OCI-LY3 (cell line): Measurements from ENCODE around the gene SWI5.

Source experiments
- H2AFZ ChIP-seq: fragments of 200-600, 300-600 bp; shearing (Covaris generic); 2 replicates; pipeline ENCODE4 v1.6.0; 2014; ENCODE audit warnings: antibody characterized with exemption, low read depth, low read length
- H3K27ac ChIP-seq: fragments of 200-600, 300-600 bp; sonication (generic); 2 replicates; pipeline ENCODE4 v1.5.1; 2014; ENCODE audit warnings: mild to moderate bottlenecking, low read length, moderate library complexity, mixed read lengths
- H3K27me3 ChIP-seq: fragments of 200-600, 300-600 bp; sonication (generic); 2 replicates; pipeline ENCODE4 v1.6.1; 2014; ENCODE audit warnings: low read depth, low read length, mixed read lengths
- H3K36me3 ChIP-seq: fragments of 200-600, 300-600 bp; sonication (generic); replicated peaks from 2 replicates; pipeline ENCODE3; 2014; ENCODE audit warnings: low read depth, low read length, mixed read lengths
- H3K4me1 ChIP-seq: fragments of 300-600, 200-600 bp; sonication (generic); 2 replicates; pipeline ENCODE4 v1.6.1; 2014; ENCODE audit warnings: low read length, mixed read lengths
- H3K4me2 ChIP-seq: fragments of 200-600, 300-600 bp; sonication (generic); 2 replicates; pipeline ENCODE4 v1.6.1; 2014; ENCODE audit warnings: low read length, mixed read lengths
- H3K4me3 ChIP-seq: fragments of 300-600, 200-600 bp; sonication (generic); 2 replicates; pipeline ENCODE4 v1.5.1; 2014; ENCODE audit warnings: antibody characterized with exemption, mild to moderate bottlenecking, low read length, moderate library complexity
- H3K79me2 ChIP-seq: fragments of 300-600, 200-600 bp; shearing (Covaris generic); 2 replicates; pipeline ENCODE4 v1.6.1; 2014; ENCODE audit warnings: mild to moderate bottlenecking, low read length, mixed read lengths
- H3K9ac ChIP-seq: fragments of 300-600, 200-600 bp; shearing (Covaris generic); 2 replicates; pipeline ENCODE4 v1.6.0; 2014; ENCODE audit warnings: mild to moderate bottlenecking, low read length, moderate library complexity
- H3K9me3 ChIP-seq: fragments of 200-600, 300-600 bp; shearing (Covaris generic); 2 replicates; pipeline ENCODE4 v1.6.1; 2014; ENCODE audit warnings: low read length, mixed read lengths; ENCODE audit not compliant: insufficient read depth
- H4K20me1 ChIP-seq: fragments of 200-600, 300-600 bp; sonication (generic); 2 replicates; pipeline ENCODE4 v1.6.1; 2016; ENCODE audit warnings: low read length, mixed read lengths; ENCODE audit not compliant: insufficient read depth
- EZH2phosphoT487 ChIP-seq: fragments of 200-600 bp; shearing (Covaris generic); IDR thresholded peaks from 2 replicates; pipeline ENCODE4 v1.6.1; 2018; ENCODE audit warnings: antibody characterized with exemption, mixed run types, low read depth
- TF ChIP-seq, protein P1 (sequence below): fragments of 200-600, 300-600 bp; sonication (generic); IDR thresholded peaks from 2 replicates; pipeline ENCODE4 v1.5.1; 2014; ENCODE audit warnings: antibody characterized with exemption, low read length, low read depth

The SWI5 gene

DNA sequence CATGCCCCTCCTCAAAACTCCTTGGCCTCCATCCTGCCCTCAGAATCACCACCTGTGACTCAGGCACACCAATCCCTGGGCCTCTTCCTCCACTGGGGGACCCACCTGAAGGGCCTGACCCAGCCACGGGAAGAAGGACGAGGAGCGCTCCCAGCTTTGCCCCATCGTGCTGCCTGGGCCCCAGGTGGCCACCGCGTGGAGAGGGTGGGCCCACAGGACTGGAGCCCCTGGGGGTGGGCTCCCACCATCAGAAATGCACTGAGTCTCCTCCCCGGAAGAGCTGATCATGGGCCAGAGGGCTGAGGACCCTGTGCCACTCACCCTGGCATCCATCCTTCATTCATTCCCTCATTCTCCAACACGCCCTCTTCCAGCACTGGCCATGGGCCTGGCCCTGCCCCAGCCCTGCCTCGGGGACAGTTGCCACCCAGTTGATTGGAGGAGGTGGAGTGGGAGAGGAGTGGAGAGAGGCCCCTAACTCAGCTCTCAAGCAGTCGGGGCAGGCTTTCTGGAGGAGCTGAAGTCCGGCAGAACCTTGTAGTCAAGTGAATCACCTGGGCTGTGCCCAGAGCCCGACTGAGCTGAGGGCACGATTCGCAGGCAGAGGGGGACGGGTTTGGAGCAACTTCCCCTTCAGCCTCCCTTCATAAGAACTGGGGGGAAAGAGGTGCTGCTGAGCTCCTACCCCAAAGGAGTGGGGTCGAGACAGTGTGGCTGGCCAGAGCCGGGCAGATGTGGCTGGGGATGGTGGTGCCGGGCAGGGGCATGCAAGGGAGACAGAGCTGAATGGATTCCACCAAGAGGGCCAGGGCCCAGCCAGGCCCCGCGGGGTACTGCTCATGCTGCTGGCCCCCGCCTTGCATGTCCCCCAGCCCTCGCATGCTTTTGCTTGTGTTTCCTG lies 43.3 kb upstream of the SWI5 start:
- Histone ChIP-seq H3K4me2 (no peak overlapping the region), H3K4me3 (no peak overlapping the region), H3K79me2 (no peaks in the 10 kb centered on the region), H3K27me3 (0 out of 2 replicates have a peak, but pooled peaks cover 7% of the 10 kb centered on the region), H3K9me3 (no peaks in the 10 kb centered on the region), H3K36me3 (no peaks in the 10 kb centered on the region), H3K4me1 (no peaks in the 10 kb centered on the region), H2AFZ (no peak overlapping the region), H4K20me1 (no peaks in the 10 kb centered on the region), H3K27ac (no peak overlapping the region), H3K9ac (no peak overlapping the region)
- TF ChIP-seq, protein P1, sequence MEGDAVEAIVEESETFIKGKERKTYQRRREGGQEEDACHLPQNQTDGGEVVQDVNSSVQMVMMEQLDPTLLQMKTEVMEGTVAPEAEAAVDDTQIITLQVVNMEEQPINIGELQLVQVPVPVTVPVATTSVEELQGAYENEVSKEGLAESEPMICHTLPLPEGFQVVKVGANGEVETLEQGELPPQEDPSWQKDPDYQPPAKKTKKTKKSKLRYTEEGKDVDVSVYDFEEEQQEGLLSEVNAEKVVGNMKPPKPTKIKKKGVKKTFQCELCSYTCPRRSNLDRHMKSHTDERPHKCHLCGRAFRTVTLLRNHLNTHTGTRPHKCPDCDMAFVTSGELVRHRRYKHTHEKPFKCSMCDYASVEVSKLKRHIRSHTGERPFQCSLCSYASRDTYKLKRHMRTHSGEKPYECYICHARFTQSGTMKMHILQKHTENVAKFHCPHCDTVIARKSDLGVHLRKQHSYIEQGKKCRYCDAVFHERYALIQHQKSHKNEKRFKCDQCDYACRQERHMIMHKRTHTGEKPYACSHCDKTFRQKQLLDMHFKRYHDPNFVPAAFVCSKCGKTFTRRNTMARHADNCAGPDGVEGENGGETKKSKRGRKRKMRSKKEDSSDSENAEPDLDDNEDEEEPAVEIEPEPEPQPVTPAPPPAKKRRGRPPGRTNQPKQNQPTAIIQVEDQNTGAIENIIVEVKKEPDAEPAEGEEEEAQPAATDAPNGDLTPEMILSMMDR: no peak
- no peak for TF ChIP-seq EZH2phosphoT487

- no peak overlapping the region for H2AFZ ChIP-seq
- no peaks in the 10 kb centered on the region for H3K9me3 ChIP-seq
- H4K20me1 ChIP-seq: no peaks in the 10 kb centered on the region
- TF ChIP-seq, protein P1: no peak
- no peak for TF ChIP-seq EZH2phosphoT487
- H3K27ac ChIP-seq: no peak overlapping the region
- no peaks in the 10 kb centered on the region for H3K36me3 ChIP-seq
- H3K4me2 ChIP-seq: no peak overlapping the region
- 0 out of 2 replicates have a peak, but pooled peaks cover 7% of the 10 kb centered on the region for H3K27me3 ChIP-seq
- H3K9ac ChIP-seq: no peak overlapping the region
- H3K4me1 ChIP-seq: no peaks in the 10 kb centered on the region
- no peak overlapping the region for H3K4me3 ChIP-seq
- H3K79me2 ChIP-seq: no peaks in the 10 kb centered on the region
Observed at GRCh38 chr9:128233817-128234406, 42.2 kb upstream of the SWI5 start.

- no peak for TF ChIP-seq EZH2phosphoT487
- TF ChIP-seq, protein P1: no peak
- no peak overlapping the region for H3K4me2 ChIP-seq
- no peaks in the 10 kb centered on the region for H3K36me3 ChIP-seq
- H4K20me1 ChIP-seq: no peaks in the 10 kb centered on the region
- no peak overlapping the region for H3K27ac ChIP-seq
- no peak overlapping the region for H3K9ac ChIP-seq
- H3K79me2 ChIP-seq: no peaks in the 10 kb centered on the region
- no peak overlapping the region for H2AFZ ChIP-seq
- no peaks in the 10 kb centered on the region for H3K27me3 ChIP-seq
- no peak overlapping the region for H3K4me3 ChIP-seq
- peaks cover 18% of the 10 kb centered on the region for H3K4me1 ChIP-seq
- H3K9me3 ChIP-seq: no peaks in the 10 kb centered on the region
Observed at GRCh38 chr9:128242124-128242523, 34.0 kb upstream of the SWI5 start.

DNA sequence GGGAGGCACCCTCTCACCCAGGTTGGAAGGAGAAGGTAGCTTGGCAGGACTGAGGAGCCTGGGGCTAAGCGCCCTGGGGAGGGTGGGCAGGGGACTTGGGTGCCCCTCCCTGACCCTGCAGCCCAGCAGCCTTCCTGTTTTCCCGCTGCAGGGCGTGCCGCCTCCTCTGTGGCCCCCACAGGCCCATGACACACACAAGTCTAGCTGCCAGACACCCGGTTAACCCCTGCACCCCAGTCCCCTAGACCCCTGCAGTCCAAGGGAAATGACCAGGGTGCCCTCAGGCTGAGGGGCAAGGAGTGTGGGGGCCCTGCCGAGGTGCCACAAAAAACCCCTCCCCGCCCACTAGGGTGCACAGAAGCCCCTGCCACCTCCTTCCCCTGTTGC lies 33.3 kb upstream of the SWI5 start:
- no peak overlapping the region for H3K27ac ChIP-seq
- no peaks in the 10 kb centered on the region for H3K36me3 ChIP-seq
- H3K27me3 ChIP-seq: no peaks in the 10 kb centered on the region
- H3K4me1 ChIP-seq: peaks cover 18% of the 10 kb centered on the region
- no peak overlapping the region for H3K4me3 ChIP-seq
- no peaks in the 10 kb centered on the region for H3K79me2 ChIP-seq
- TF ChIP-seq, protein P1: no peak
- no peak for TF ChIP-seq EZH2phosphoT487
- no peaks in the 10 kb centered on the region for H4K20me1 ChIP-seq
- H3K4me2 ChIP-seq: no peak overlapping the region
- H3K9ac ChIP-seq: no peak overlapping the region
- no peaks in the 10 kb centered on the region for H3K9me3 ChIP-seq
- no peak overlapping the region for H2AFZ ChIP-seq
